ENCODE measurements around the gene SYT13.

The SYT13 gene

GRCh38 chr11:45265969-45266675, 20.0 kb downstream of the SYT13 start:
- TF ChIP-seq TAF1 (IDR thresholded peaks at IDR 0.05; ENCODE audit: low read depth) (no peak), YY1 (IDR thresholded peaks at IDR 0.05; ENCODE audit: low read depth) (no peak), CEBPB (IDR thresholded peaks at IDR 0.05) (no peak), EGR1 (IDR thresholded peaks at IDR 0.05) (no peak), TEAD4 (IDR thresholded peaks at IDR 0.05) (no peak), REST (IDR thresholded peaks at IDR 0.05; ENCODE audit: low read depth) (no peak), CREB1 (IDR thresholded peaks at IDR 0.05; ENCODE audit: low read depth) (no peak), EP300 (IDR thresholded peaks at IDR 0.05; ENCODE audit: borderline replicate concordance) (no peak), FOXM1 (IDR thresholded peaks at IDR 0.05; ENCODE audit: borderline replicate concordance, low read depth) (no peak), RAD21 (IDR thresholded peaks at IDR 0.05; ENCODE audit: low read depth) (no peak), NFIC (IDR thresholded peaks at IDR 0.05) (no peak), USF1 (IDR thresholded peaks at IDR 0.05) (no peak), ZBTB7A (IDR thresholded peaks at IDR 0.05; ENCODE audit: low read depth) (no peak), TCF12 (IDR thresholded peaks at IDR 0.05; ENCODE audit: low read depth) (no peak), MAX (IDR thresholded peaks at IDR 0.05) (no peak)

GRCh38 chr11:45264839-45265515, 21.2 kb downstream of the SYT13 start:
- TF ChIP-seq FOXM1 (IDR thresholded peaks at IDR 0.05; ENCODE audit: borderline replicate concordance, low read depth) (no peak), YY1 (IDR thresholded peaks at IDR 0.05; ENCODE audit: low read depth) (no peak), CREB1 (IDR thresholded peaks at IDR 0.05; ENCODE audit: low read depth) (no peak)

GRCh38 chr11:45263773-45264172, 22.4 kb downstream of the SYT13 start:
- TF ChIP-seq EP300 (IDR thresholded peaks at IDR 0.05; ENCODE audit: borderline replicate concordance) (no peak), FOXM1 (IDR thresholded peaks at IDR 0.05; ENCODE audit: borderline replicate concordance, low read depth) (no peak), YY1 (IDR thresholded peaks at IDR 0.05; ENCODE audit: low read depth) (no peak), REST (IDR thresholded peaks at IDR 0.05; ENCODE audit: low read depth) (no peak), TEAD4 (IDR thresholded peaks at IDR 0.05) (no peak), ZBTB7A (IDR thresholded peaks at IDR 0.05; ENCODE audit: low read depth) (no peak), EGR1 (IDR thresholded peaks at IDR 0.05) (no peak), TAF1 (IDR thresholded peaks at IDR 0.05; ENCODE audit: low read depth) (no peak), RAD21 (IDR thresholded peaks at IDR 0.05; ENCODE audit: low read depth) (no peak), MAX (IDR thresholded peaks at IDR 0.05) (no peak), CREB1 (IDR thresholded peaks at IDR 0.05; ENCODE audit: low read depth) (no peak), TCF12 (IDR thresholded peaks at IDR 0.05; ENCODE audit: low read depth) (no peak), CEBPB (IDR thresholded peaks at IDR 0.05) (no peak), NFIC (IDR thresholded peaks at IDR 0.05) (no peak), USF1 (IDR thresholded peaks at IDR 0.05) (no peak)

GRCh38 chr11:45262900-45263299, 23.2 kb downstream of the SYT13 start:
- TF ChIP-seq TCF12 (IDR thresholded peaks at IDR 0.05; ENCODE audit: low read depth) = no peak
- TF ChIP-seq USF1 (IDR thresholded peaks at IDR 0.05) = no peak
- no peak for TF ChIP-seq EP300 (IDR thresholded peaks at IDR 0.05; ENCODE audit: borderline replicate concordance)
- TF ChIP-seq YY1 (IDR thresholded peaks at IDR 0.05; ENCODE audit: low read depth) = no peak
- TF ChIP-seq MAX (IDR thresholded peaks at IDR 0.05) = no peak
- no peak for TF ChIP-seq RAD21 (IDR thresholded peaks at IDR 0.05; ENCODE audit: low read depth)
- no peak for TF ChIP-seq REST (IDR thresholded peaks at IDR 0.05; ENCODE audit: low read depth)
- no peak for TF ChIP-seq CREB1 (IDR thresholded peaks at IDR 0.05; ENCODE audit: low read depth)
- no peak for TF ChIP-seq EGR1 (IDR thresholded peaks at IDR 0.05)
- TF ChIP-seq TEAD4 (IDR thresholded peaks at IDR 0.05) = no peak
- no peak for TF ChIP-seq FOXM1 (IDR thresholded peaks at IDR 0.05; ENCODE audit: borderline replicate concordance, low read depth)
- no peak for TF ChIP-seq NFIC (IDR thresholded peaks at IDR 0.05)
- TF ChIP-seq CEBPB (IDR thresholded peaks at IDR 0.05) = no peak
- TF ChIP-seq TAF1 (IDR thresholded peaks at IDR 0.05; ENCODE audit: low read depth) = no peak
- TF ChIP-seq ZBTB7A (IDR thresholded peaks at IDR 0.05; ENCODE audit: low read depth) = no peak

All from Ishikawa (cell line).